GM18511 (cell line): Measurements from ENCODE around the gene RGS10.

Experiments used
- ATAC-seq: cut with Tn5 transposase; IDR thresholded peaks from one replicate; pipeline ENCODE4 v1.9.1; 2021; ENCODE audit warnings: mild to moderate bottlenecking, moderate library complexity; ENCODE audit not compliant: unreplicated experiment

Gene RGS10

GRCh38 chr10:119499677-119500002 is 42.9 kb downstream of the RGS10 start:
- ATAC-seq: no peak

- ATAC-seq: no peak
These were observed 43.4 kb downstream of the RGS10 start for GRCh38 chr10:119498889-119499676.

DNA sequence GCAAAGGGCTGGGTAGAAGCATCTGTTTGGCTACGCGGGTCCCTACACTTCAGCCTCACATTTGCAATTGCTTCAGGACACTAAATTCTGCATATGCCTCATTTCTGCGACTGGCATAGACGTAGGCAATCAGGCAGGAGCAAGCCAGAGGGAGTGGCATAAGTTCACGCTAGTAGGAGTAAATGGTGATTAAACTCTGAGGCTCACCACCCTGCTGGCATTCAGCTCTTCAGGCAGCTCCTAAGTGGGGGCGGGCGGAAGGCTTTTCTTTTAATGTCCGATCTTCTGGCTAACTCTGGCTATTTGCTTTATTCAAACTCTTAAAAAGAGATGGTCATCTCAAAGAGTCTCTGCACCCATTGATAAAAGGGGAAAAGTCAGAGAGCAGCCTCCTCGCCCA is 45.3 kb downstream of the RGS10 start:
- ATAC-seq: no peak

DNA sequence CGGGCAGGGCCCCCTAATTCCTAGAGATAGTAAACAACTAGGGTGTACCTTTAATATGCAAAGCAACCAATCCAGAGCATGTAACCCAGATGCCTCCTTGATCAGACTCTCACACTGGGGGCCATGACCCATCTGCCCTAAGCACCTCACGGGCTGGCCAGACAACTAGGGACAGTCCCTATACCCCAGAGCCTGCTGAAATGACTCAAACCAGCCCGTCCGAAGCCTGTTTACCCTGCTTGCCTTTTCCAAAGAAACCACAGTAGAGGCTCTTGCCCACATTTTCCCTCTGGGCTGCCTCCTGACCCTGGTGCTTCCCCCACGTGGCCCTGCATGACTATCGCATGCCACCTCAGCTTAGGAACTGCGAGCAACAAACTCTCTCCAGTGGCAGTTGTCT is 46.2 kb downstream of the RGS10 start:
- ATAC-seq: peak; percentile 95

DNA sequence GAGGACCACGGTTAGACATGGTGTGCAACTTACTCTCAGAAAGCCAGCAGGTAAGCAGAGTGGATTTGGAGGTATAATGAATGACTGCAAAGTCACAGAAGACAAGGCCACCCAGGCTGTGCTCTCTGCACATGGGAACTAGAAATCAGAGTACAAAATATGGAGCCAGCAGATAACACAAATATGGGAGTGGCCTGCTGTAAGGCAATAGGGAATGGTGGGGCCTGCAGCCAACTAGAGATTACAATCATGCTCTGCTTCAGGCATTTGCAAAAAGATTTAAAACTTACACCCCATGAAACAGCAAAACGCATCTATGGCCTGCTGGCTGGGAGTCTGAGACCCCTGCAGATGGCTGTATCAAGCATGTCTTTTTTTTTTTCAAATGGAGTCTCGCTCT is 47.0 kb downstream of the RGS10 start:
- ATAC-seq: no peak

- no peak for ATAC-seq
These were observed 47.5 kb downstream of the RGS10 start for GRCh38 chr10:119495021-119495505.

DNA sequence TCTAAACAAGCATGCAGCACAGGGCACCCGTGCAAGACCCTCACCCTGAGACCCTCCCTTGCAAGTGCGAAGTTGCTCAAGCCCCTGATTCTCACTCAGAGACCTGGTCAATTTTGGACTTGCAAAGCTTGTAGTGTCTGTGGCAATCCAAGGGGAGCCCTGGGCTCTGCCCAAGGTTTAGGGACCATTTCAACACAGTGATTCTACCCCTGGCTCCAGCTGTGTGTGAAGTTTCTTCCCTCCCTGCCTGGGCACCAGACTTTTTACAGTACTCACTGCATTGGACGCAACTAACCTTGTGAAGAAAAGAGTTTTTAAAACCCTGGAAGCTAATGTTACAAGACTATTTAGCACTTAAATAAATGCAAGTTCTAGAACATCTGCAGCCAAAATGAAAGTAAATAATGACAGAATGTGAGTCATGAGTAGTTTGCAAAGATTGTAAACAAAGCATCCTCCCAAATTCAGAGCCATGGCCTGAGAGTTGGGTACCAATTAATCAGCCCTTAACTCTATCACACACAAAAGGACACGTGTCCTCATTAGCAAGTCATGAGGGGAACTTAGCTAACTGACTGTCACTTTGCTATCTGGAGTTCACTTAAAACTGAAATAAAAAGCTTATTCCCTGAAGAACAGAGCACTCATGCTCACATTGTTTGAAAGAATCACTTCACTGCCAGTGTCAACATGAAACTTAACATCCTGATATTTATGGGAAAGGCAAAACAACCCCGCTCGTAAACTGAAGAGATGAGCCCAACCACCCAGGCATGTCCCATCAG is 48.1 kb downstream of the RGS10 start:
- ATAC-seq: no peak

DNA sequence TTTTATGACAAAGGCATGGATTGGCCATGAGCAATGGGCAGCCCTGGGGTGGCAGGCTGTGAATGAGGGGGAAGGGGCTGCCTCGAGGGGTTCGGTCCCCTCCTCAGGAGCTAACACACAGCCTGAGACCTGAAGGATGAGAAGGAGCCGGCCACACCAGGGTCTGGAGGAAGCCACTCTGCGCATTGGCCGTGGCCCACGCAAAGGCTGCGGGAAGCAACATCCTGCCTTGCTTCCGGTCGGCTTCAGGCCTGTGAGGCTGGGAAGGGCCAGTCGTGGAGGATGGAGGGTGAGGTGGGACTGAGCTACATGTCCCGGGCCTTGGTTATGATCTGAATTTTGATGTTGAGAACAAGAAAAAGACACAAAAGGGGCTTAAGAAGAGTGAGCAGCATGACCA is 49.4 kb downstream of the RGS10 start:
- ATAC-seq: no peak

GRCh38 chr10:119491966-119492757 is 50.4 kb downstream of the RGS10 start:
- no peak for ATAC-seq

DNA sequence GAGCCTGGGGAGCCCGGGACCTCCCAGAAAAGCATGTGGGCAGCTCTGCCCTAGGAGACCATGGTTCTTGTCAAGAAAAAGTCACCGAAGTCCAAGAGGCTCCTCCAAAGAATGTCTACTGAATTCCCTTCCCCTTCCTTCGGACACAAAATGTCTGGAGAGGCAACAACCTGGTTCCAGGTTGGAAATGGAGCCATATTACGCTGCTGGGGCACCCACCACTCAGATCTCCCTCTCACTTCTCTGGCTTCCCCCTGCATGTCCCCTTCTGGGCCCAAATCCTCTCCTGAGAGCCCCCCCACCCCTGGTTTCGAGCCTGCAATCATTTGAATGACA is 52.6 kb downstream of the RGS10 start:
- no peak for ATAC-seq

DNA sequence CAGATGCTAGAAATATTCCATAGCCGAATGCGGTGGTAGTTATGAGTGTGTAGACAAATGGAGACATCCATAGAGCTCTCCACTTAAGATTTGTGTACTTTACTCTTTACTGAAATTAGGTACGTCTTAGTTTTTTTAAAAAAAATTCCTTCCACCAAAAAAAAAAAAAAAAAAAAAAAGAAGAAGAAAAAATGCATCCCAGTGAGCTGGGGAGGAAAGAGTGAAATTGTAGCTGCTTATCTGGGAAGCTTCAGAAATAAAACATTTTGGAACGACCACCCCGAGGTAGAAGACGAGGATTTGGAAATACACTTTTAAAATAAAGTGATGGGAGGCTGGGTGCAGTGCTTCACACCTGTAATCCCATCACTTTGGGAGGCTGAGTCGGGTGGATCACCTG is 53.8 kb downstream of the RGS10 start:
- ATAC-seq: no peak

DNA sequence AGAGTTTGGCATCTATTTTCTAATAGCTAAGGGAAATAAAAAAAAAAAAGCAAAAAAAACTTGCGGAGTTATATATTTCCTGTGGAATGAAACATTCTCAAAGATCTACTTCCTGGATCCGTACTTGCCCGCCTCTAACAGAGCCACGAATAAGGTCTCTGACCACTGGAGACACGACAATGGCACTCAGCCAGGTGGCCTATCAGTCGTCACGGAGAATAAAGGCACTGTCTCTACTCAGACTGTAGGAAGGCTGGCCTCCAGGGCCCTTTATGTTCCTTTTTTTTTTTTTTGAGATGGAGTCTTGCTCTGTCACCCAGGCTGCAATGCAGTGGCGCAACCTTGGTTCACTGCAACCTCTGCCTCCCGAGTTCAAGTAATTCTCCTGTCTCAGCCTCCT is 58.7 kb downstream of the RGS10 start:
- ATAC-seq: no peak

DNA sequence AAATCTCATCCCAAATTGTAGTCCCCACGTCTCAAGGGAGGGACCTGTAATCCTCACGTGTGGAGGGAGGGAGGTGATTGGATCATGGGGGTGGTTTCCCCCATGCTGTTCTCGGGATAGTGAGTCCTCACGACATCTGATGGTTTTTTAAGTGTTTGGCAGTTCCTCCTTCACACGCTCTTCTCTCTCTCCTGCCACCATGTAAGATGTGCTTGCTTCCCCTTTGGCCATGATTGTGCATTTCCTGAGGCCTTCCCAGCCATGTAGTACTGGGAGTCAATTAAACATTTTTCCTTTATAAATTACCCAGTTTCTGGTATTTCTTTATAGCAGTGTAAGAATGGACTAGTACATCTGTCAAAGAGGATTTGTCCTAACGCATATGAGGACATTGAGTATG is 59.5 kb downstream of the RGS10 start:
- no peak for ATAC-seq

DNA sequence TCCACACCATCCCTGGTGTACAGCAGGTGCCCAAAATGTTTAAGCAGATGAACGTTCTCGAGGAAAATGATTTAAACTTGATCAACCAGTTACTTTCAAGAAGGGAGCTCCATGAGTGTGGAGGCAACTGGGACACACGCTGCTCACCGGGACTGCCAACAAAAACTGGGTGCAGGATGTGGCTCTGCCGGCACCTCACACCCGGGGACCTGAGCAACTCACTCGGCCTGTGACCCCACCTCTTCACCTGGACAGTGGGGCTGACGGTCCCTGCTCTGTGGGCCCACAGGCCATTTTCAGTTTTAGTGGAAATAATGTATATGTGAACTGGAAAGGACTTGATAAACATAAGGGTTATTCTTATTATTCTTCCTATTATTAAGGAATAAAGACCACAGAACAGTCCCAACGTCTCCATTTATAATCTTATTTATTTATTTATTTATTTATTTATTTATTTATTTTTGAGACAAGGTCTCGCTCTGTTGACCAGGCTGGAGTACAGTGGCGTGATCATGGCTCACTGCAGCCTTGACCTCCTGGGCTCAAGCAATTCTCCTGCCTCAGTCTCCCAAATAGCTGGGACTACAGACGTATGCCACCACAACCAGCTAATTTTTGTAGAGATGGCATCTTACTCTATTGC is 60.6 kb downstream of the RGS10 start:
- ATAC-seq: no peak

- ATAC-seq: no peak
These were observed 61.9 kb downstream of the RGS10 start for GRCh38 chr10:119480667-119481066.

DNA sequence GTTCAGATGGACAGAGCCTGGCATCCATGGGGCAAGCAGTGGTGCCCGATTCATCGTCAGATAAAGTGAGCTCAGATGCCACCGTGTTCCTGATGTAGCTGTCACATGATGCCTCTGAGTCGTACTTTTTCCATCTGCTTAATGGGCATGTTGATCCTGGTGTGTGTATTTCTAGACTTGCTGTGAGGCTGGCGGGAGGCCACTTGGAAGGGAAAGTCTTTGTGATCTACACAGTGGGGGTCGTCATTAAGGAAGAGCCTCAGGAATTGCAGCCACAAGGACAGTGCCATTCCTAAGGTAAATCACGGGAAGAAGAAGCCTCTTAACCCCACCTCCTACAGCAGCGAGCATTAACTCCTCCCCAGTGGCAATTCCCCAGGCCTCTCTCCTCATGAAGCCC is 63.0 kb downstream of the RGS10 start:
- no peak for ATAC-seq

DNA sequence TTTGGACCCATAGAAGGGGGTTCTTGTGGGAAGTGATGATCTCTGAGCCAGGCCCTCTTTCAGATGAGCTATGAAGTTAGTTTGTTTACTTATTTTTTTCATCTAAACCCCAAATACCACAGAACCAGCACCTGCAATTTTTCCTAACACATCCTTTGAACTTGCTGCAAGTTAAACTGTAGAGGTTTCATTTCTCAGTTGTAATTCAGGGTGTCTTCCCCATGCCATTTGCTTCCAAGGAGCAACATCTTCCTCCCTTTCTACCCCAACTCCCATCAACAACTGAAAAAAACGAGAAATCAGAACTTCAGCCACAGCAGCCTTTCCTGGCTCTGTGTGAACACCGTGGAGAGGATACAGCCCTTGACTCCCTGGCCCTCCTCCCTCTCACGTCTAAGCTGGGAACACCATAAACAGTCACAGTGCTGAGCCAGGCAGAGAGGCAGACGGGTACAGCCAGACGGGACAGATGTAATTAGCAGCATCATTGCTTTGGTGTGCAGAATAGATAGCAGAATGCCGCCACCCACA is 63.6 kb downstream of the RGS10 start:
- ATAC-seq: peak; percentile 4

DNA sequence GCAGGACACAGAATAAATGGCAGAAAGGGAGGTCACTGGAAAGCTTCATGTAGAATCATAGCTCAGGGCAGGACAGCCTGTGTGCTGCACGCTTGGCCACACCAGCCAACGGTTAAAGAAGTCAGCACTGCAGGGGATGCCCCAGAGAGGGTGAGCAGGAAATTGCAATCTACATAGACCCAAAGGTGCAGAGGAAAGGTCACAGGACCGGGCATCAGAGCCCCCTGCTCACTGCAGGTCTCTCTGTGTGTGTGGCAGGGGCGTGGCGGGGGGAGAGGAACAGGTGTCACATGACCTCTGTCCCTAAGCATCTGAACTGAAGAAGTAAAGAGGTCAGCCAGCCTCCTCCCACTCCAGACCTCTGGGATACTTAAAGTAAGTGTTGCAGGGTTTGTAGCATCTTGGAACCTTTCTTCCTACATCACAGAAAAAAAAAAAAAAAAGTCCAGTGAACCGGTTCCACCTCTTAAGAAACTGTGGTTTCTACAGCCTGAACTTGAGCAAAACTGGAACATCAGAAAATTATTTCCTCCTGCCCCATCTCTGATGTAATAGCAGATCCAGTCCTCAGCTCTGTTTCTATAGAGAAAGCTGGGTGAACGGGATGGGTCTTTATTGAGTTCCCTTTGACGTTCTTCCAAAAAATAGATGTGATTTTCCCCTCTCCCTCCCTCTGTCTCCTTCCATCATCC is 64.3 kb downstream of the RGS10 start:
- peak; percentile 96 for ATAC-seq

DNA sequence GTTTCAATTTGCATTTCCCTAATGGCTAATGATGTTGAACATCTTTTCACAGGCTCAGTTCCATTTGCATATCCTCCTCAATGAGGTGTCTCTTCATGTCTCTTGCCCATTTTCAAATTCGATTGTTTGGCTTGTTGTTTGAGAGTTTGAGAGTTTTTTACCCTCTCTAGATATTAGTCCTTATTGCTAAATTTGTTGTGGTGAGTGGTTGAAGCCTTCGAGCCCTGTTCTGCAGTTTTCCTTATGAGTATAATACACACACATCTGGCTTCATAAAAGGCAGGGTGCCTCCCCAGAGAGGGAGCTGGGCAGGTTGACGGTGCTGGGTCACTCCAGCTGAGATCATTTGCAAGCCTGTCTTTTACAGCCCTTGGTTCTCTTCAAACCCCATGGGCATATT is 65.1 kb downstream of the RGS10 start:
- ATAC-seq: peak; percentile 67

GRCh38 chr10:119474606-119475005 is 67.9 kb downstream of the RGS10 start:
- ATAC-seq: no peak
